OCI-LY1 (cell line): Measurements from ENCODE around the gene GXYLT2.
"Not testable (repeated sequence)": the region's sequence is repeated elsewhere in the genome, so short reads cannot be mapped to it uniquely, and the experiment has no call there.

Experiments used
- H2AFZ ChIP-seq: fragments of 200-600 bp; sonication (generic), shearing (Covaris generic); 2 replicates; pipeline ENCODE4 v1.6.0; 2014; ENCODE audit warnings: antibody characterized with exemption, mild to moderate bottlenecking, low read length
- H3F3A ChIP-seq: fragments of 200-600 bp; sonication (generic), shearing (Covaris generic); 2 replicates; pipeline ENCODE4 v1.6.0; 2014; ENCODE audit warnings: mild to moderate bottlenecking, antibody characterized with exemption, low read length, moderate library complexity; ENCODE audit not compliant: insufficient read depth
- H3K27ac ChIP-seq: fragments of 200-600 bp; sonication (generic); 2 replicates; pipeline ENCODE4 v1.5.1; 2014; ENCODE audit warnings: low read length, mixed run types, mild to moderate bottlenecking, low read depth; ENCODE audit not compliant: poor library complexity, severe bottlenecking
- H3K27me3 ChIP-seq: fragments of 200-600 bp; sonication (generic); 2 replicates; pipeline ENCODE4 v1.6.0; 2014; ENCODE audit warnings: antibody characterized with exemption, mild to moderate bottlenecking, low read length, moderate library complexity; ENCODE audit not compliant: insufficient read depth
- H3K36me3 ChIP-seq: fragments of 200-600 bp; sonication (generic); 2 replicates; pipeline ENCODE4 v1.6.1; 2014; ENCODE audit warnings: mild to moderate bottlenecking, antibody characterized with exemption, low read length, moderate library complexity, mixed read lengths; ENCODE audit not compliant: insufficient read depth
- H3K4me1 ChIP-seq: fragments of 200-600 bp; sonication (generic); 2 replicates; pipeline ENCODE4 v1.5.1; 2014; ENCODE audit warnings: mild to moderate bottlenecking, low read length, moderate library complexity; ENCODE audit not compliant: insufficient read depth, severe bottlenecking
- H3K4me2 ChIP-seq: fragments of 200-600 bp; sonication (generic), shearing (Covaris generic); 2 replicates; pipeline ENCODE4 v1.6.1; 2014; ENCODE audit warnings: low read length
- H3K4me3 ChIP-seq: fragments of 200-600 bp; sonication (generic); 2 replicates; pipeline ENCODE4 v1.5.1; 2014; ENCODE audit warnings: low read length, low read depth, mild to moderate bottlenecking, mixed read lengths; ENCODE audit not compliant: poor library complexity, severe bottlenecking
- H3K79me2 ChIP-seq: fragments of 200-600 bp; shearing (Covaris generic); 2 replicates; pipeline ENCODE4 v1.6.1; 2016; ENCODE audit warnings: mixed run types, low read length, mixed read lengths; ENCODE audit not compliant: insufficient read depth
- H3K9ac ChIP-seq: fragments of 200-600 bp; sonication (generic), shearing (Covaris generic); 2 replicates; pipeline ENCODE4 v1.6.1; 2014; ENCODE audit warnings: mild to moderate bottlenecking, low read length, mixed read lengths
- H3K9me2 ChIP-seq: fragments of 200-600 bp; sonication (generic), shearing (Covaris generic); 2 replicates; pipeline ENCODE4 v1.6.1; 2014; ENCODE audit warnings: low read depth, mild to moderate bottlenecking, low read length, mixed read lengths
- H3K9me3 ChIP-seq: fragments of 200-600 bp; shearing (Covaris generic); 2 replicates; pipeline ENCODE4 v1.6.1; 2014; ENCODE audit warnings: low read length, mixed read lengths
- H4K20me1 ChIP-seq: fragments of 200-600 bp; sonication (generic), shearing (Covaris generic); 2 replicates; pipeline ENCODE4 v1.6.0; 2016; ENCODE audit warnings: mild to moderate bottlenecking, low read length; ENCODE audit not compliant: insufficient read depth
- CTCF ChIP-seq: fragments of 200-600 bp; sonication (generic), shearing (Covaris generic); IDR thresholded peaks from 2 replicates; pipeline ENCODE4 v1.5.1; 2017; ENCODE audit warnings: mild to moderate bottlenecking, antibody characterized with exemption, low read length, moderate library complexity, mixed read lengths
- EZH2 ChIP-seq: fragments of 200-600 bp; sonication (generic), shearing (Covaris generic); IDR thresholded peaks from 2 replicates; pipeline ENCODE4 v1.8.0; 2017; ENCODE audit warnings: borderline replicate concordance, mixed run types, mild to moderate bottlenecking, antibody characterized with exemption, low read length, moderate library complexity, mixed read lengths

GXYLT2 gene

DNA sequence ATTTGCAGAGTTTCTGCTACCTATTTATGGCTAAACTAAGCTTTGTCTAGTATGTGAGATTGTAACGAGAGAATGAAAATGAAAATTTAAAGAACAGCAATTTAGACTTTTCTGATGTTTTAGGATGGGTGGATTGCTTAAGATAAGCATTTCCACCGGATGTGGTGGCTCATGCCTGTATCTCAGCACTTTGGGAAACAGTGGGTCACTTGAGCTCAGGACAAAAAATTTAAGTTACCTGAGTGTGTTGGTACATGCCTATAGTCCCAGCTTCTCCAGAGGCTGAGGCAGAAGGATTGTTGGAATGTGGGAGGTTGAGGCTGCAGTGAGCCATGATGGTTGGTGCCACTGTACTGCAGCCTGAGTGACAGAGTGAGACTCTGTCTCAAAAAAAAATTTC is 112.1 kb downstream of the GXYLT2 start:
- peak overlapping the region; percentile 99 for H3K4me2 ChIP-seq
- peaks cover 36% of the 10 kb centered on the region for H3K4me1 ChIP-seq
- no peaks in the 10 kb centered on the region for H3K27me3 ChIP-seq
- H3K27ac ChIP-seq = no peak overlapping the region
- peak overlapping the region; percentile 84 for H3K4me3 ChIP-seq
- no peak overlapping the region for H3K9ac ChIP-seq
- 0 out of 2 replicates have a peak, but pooled peaks cover 3% of the 10 kb centered on the region for H3F3A ChIP-seq
- no peak for TF ChIP-seq EZH2
- no peak for TF ChIP-seq CTCF
- H3K79me2 ChIP-seq = peaks cover 74% of the 10 kb centered on the region
- H3K9me3 ChIP-seq = no peaks in the 10 kb centered on the region
- H4K20me1 ChIP-seq = peaks cover 14% of the 10 kb centered on the region; the same call in 1 of the 2 replicates
- H3K36me3 ChIP-seq = peaks cover 68% of the 10 kb centered on the region
- no peak overlapping the region for H2AFZ ChIP-seq
- H3K9me2 ChIP-seq = no peaks in the 10 kb centered on the region

GRCh38 chr3:73003050-73003449 is 115.2 kb downstream of the GXYLT2 start:
- not testable (repeated sequence) for H3K9ac ChIP-seq, H2AFZ ChIP-seq, H3K4me3 ChIP-seq, H3K27me3 ChIP-seq, H3K9me2 ChIP-seq, H3K9me3 ChIP-seq, H3K4me2 ChIP-seq, H3K27ac ChIP-seq, H3F3A ChIP-seq
- Histone ChIP-seq H3K36me3 (peaks cover 93% of the 10 kb centered on the region), H3K4me1 (peaks cover 28% of the 10 kb centered on the region), H4K20me1 (peaks cover 16% of the 10 kb centered on the region; the same call in 1 of the 2 replicates), H3K79me2 (peaks cover 95% of the 10 kb centered on the region)

GRCh38 chr3:73004316-73004715 is 116.5 kb downstream of the GXYLT2 start:
- Histone ChIP-seq H3K79me2 (peaks cover 95% of the 10 kb centered on the region), H3K4me1 (peaks cover 15% of the 10 kb centered on the region), H3K9me2 (no peaks in the 10 kb centered on the region), H3K36me3 (peaks cover 93% of the 10 kb centered on the region), H3K27me3 (no peaks in the 10 kb centered on the region), H3F3A (no peaks in the 10 kb centered on the region), H3K4me2 (no peak overlapping the region), H2AFZ (no peak overlapping the region), H3K9me3 (no peaks in the 10 kb centered on the region), H3K4me3 (no peak overlapping the region), H4K20me1 (peaks cover 11% of the 10 kb centered on the region; the same call in 1 of the 2 replicates), H3K9ac (no peak overlapping the region), H3K27ac (no peak overlapping the region)
- TF ChIP-seq CTCF (no peak), EZH2 (no peak)

GRCh38 chr3:73007992-73008712 is 120.3 kb downstream of the GXYLT2 start:
- peaks cover 96% of the 10 kb centered on the region for H3K36me3 ChIP-seq
- H2AFZ ChIP-seq = no peak overlapping the region
- H3K9me2 ChIP-seq = no peaks in the 10 kb centered on the region
- H3K9ac ChIP-seq = no peak overlapping the region
- H3K9me3 ChIP-seq = no peaks in the 10 kb centered on the region
- TF ChIP-seq CTCF (no peak), EZH2 (no peak)
- H3F3A ChIP-seq = no peaks in the 10 kb centered on the region
- peaks cover 9% of the 10 kb centered on the region; the same call in 1 of the 2 replicates for H4K20me1 ChIP-seq
- H3K4me3 ChIP-seq = no peak overlapping the region
- H3K27me3 ChIP-seq = no peaks in the 10 kb centered on the region
- no peak overlapping the region for H3K4me2 ChIP-seq
- no peak overlapping the region for H3K27ac ChIP-seq
- peaks cover 97% of the 10 kb centered on the region for H3K79me2 ChIP-seq
- no peaks in the 10 kb centered on the region for H3K4me1 ChIP-seq
